ENCODE measurements around the gene FNDC3B. TPM values are rescaled to one million over a fixed set of nuclear protein-coding genes. Genes with fewer than 3 reads are reported as not detected.

FNDC3B gene
- total RNA-seq, 2 donors from 2014 or later: 17.6 to 17.9 TPM

DNA sequence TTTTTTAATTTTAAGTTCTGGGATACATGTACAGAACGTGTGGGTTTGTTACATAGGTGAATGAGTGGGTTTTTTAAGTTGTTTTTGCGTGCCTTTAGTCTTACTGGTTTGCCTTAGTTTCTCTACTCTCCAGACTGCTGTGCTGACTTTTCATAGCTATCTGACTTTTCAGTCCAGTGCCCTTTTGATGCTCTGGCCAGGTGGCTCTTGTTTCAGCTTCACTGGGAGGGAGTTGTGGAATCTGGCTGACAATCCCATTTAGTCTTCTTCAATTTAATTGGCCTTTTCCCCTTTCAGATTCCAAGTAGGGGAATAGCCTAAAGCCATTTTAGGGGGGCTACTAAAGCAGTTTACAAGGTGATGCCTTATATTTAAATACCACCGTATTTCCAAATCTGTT is 30.1 kb downstream of the FNDC3B start:
- Mint-ChIP-seq H3K27me3 (no peaks in the 10 kb centered on the region), H3K4me1 (peaks cover 9% of the 10 kb centered on the region), H3K27ac (no peak overlapping the region), H3K36me3 (ENCODE audit: low read depth) (no peaks in the 10 kb centered on the region), H3K4me3 (no peak overlapping the region), H3K9me3 (no peaks in the 10 kb centered on the region)
- no peak for ATAC-seq (replicated peaks)

DNA sequence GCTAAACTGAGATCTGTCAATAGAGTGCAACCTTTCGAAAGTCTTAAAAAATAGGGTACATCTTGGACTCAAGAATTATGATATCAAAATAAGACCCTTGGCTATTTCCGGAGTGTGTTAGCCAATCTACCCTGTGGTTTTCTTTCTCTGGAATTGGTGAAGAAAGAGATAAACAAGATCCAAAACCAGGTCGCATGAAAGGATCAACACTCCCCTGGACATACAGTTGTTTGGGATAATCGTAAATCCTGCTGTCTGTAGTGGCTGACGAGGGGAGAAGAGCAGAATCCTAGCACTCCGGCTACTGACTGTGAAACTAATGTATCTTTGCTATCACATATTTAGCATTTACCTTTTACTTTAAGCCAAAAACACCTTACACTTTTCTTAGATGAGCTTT is 30.9 kb downstream of the FNDC3B start:
- Mint-ChIP-seq H3K36me3 (ENCODE audit: low read depth) (no peaks in the 10 kb centered on the region), H3K27me3 (no peaks in the 10 kb centered on the region), H3K4me3 (no peak overlapping the region), H3K9me3 (no peaks in the 10 kb centered on the region), H3K27ac (no peak overlapping the region), H3K4me1 (peaks cover 9% of the 10 kb centered on the region)
- ATAC-seq (replicated peaks): no peak

DNA sequence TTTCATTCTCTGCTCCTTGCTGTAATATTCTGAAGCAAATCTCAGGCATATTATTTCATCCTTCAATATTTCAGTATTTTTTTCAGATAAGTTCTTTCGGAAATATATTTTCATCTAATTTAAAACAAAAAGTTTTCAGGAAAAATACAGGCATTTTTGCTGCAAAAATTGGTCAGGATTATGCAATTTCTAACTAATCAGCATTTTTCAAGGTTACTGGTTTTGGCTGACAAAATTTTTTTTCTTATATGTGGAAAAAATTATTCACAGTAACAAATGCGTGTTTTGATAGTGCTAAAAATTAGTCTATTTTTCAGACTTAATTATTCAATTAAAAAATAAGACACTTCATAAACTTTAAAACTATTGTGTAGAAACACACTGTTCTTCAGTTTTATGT is 31.4 kb downstream of the FNDC3B start:
- ATAC-seq (replicated peaks): no peak
- no peaks in the 10 kb centered on the region for H3K9me3 Mint-ChIP-seq
- no peaks in the 10 kb centered on the region for H3K36me3 Mint-ChIP-seq (ENCODE audit: low read depth)
- H3K4me1 Mint-ChIP-seq: peaks cover 9% of the 10 kb centered on the region
- H3K27me3 Mint-ChIP-seq: no peaks in the 10 kb centered on the region
- H3K4me3 Mint-ChIP-seq: no peak overlapping the region
- no peak overlapping the region for H3K27ac Mint-ChIP-seq

DNA sequence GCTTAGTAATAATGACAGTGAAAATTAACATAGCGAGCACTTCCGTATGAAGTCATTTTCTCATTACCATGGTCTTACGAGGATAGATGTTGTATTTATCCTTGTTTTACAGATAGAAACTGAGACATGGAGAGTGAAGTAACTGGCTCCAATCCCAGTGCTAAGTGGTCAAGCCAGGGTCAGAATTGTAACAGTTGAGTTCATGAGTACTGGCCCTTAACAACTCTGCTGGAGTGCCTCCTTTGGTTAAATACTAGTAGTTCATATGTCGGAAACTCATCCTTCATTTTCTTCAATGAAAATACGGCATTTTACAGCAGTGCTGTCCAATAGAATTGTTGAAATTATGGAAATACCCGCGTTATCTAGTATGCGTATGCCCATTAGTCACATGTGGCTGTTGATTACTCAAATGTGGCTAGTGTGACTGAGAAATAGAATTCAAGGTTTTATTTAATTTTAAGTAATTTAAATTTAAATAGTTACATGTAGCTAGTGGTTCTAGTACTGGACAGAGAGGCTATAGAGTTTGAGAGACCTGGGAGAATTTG is 32.5 kb downstream of the FNDC3B start:
- no peaks in the 10 kb centered on the region for H3K36me3 Mint-ChIP-seq (ENCODE audit: low read depth)
- no peaks in the 10 kb centered on the region for H3K9me3 Mint-ChIP-seq
- H3K27me3 Mint-ChIP-seq: no peaks in the 10 kb centered on the region
- H3K4me3 Mint-ChIP-seq: no peak overlapping the region
- peaks cover 5% of the 10 kb centered on the region for H3K4me1 Mint-ChIP-seq
- no peak for ATAC-seq (replicated peaks)
- H3K27ac Mint-ChIP-seq: no peak overlapping the region

DNA sequence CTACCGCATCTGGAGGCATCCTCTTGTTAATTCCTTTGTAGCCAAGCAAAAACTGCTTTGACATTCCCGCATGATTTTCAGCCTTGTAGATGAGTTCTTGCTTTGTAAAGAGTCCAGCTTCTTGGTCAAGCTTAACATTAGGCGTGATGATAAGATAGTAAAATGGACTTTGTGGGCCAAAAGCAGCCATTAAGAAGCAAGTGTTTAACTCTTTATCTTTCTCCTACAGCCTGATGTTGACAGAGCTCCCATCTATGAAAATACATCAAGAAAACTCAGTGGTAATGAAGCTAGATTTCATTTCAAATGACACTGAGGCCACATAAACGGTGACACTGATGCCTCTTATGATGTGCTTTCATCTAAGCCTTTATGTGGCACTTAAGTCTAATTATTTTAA is 33.2 kb downstream of the FNDC3B start:
- H3K4me1 Mint-ChIP-seq: peaks cover 5% of the 10 kb centered on the region
- H3K27ac Mint-ChIP-seq: no peak overlapping the region
- no peaks in the 10 kb centered on the region for H3K36me3 Mint-ChIP-seq (ENCODE audit: low read depth)
- no peaks in the 10 kb centered on the region for H3K27me3 Mint-ChIP-seq
- no peaks in the 10 kb centered on the region for H3K9me3 Mint-ChIP-seq
- H3K4me3 Mint-ChIP-seq: no peak overlapping the region
- ATAC-seq (replicated peaks): no peak

DNA sequence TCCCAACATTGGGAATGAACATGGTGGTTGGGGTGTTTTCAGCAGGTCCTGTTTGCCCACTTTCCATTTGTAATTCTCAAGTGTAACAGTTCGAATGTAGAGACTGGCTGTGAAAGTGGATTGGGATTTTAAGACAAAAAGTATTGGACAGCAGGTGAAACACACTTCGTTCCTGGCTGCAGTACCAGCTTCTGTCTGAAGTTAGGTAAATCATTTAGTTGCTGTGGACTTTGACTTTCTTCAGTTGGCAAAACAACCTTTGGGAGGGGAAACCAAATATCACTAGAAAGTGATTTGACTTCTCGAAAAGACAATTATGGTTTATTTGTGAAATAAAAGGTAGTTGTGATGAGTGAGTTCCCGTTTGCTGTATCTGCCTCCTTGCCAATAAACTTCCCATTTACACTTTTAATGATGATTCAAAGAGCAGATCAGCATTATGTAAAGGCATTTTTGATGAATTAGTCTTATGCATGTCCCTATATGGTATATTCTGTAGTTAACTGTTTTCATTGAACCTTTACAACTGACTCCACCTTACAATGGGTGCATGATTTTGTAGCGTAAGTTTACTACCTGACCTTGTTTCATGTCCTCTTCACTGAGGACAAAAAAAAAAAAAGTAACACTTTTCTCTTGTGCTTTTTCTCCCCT is 34.0 kb downstream of the FNDC3B start:
- ATAC-seq (replicated peaks): no peak
- H3K9me3 Mint-ChIP-seq: no peaks in the 10 kb centered on the region
- no peak overlapping the region for H3K27ac Mint-ChIP-seq
- H3K27me3 Mint-ChIP-seq: no peaks in the 10 kb centered on the region
- no peaks in the 10 kb centered on the region for H3K36me3 Mint-ChIP-seq (ENCODE audit: low read depth)
- no peak overlapping the region for H3K4me3 Mint-ChIP-seq
- peaks cover 3% of the 10 kb centered on the region for H3K4me1 Mint-ChIP-seq

DNA sequence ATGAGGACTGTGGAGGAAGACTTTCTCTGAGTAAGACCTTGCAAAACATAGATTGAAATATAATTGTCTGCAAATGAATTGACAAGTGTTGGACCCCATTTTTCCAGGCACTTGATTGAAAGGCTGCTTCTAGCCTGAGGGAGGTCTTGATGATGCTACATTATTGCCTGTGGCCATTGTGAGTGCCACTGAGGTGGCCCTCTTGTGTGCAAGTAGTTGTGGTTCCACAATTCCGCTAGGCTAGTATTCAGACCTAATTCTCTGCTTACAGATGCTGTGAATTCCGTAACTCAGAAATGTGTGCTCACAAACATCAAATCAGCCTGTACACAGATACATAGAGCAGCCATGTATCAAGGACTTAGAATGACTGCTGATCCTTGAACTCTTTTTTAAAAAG is 34.7 kb downstream of the FNDC3B start:
- H3K4me1 Mint-ChIP-seq: peaks cover 4% of the 10 kb centered on the region
- H3K9me3 Mint-ChIP-seq: no peaks in the 10 kb centered on the region
- no peaks in the 10 kb centered on the region for H3K36me3 Mint-ChIP-seq (ENCODE audit: low read depth)
- no peaks in the 10 kb centered on the region for H3K27me3 Mint-ChIP-seq
- H3K27ac Mint-ChIP-seq: no peak overlapping the region
- no peak overlapping the region for H3K4me3 Mint-ChIP-seq
- no peak for ATAC-seq (replicated peaks)

DNA sequence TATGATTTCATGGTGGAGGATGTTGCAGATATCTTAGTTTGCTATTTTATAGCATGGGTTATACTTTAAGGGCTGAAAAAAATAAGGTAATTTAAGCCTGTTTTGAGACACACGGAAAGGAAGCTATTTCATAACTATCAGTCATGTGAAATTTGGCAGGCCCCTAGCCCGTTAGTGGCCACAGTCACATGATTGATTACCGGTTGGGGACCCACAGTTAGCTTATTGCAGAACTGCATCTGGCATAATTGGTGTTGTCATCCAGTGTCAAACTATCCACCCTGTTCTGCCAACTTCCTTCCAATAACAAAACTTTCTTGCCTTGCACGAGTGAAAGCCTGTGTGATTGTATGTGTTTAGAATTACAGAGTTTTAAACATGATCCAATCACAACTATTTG is 35.2 kb downstream of the FNDC3B start:
- Mint-ChIP-seq H3K9me3 (no peaks in the 10 kb centered on the region), H3K27me3 (no peaks in the 10 kb centered on the region), H3K27ac (no peak overlapping the region), H3K4me3 (no peak overlapping the region), H3K36me3 (ENCODE audit: low read depth) (no peaks in the 10 kb centered on the region), H3K4me1 (peaks cover 4% of the 10 kb centered on the region)
- no peak for ATAC-seq (replicated peaks)

DNA sequence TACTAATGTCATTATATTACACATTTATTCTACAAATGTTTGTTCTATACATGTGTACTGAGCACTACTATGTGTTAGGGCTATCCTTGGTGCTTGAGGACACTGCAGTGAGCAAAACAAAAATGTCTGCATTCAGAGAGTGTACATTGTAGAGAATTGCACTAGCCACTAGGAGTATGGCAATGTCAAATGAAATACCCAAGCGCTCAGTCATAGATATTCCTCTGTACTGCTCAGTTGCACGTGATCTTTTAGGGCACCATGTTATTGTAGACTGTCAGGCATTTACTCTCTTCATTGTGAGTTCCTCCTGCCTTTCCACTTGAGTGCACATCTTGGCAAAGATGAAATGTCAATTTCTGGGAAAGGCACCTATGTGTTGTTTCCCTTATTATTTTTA is 36.8 kb downstream of the FNDC3B start:
- Mint-ChIP-seq H3K27ac (no peak overlapping the region), H3K36me3 (ENCODE audit: low read depth) (no peaks in the 10 kb centered on the region), H3K9me3 (no peaks in the 10 kb centered on the region), H3K27me3 (no peaks in the 10 kb centered on the region), H3K4me3 (no peak overlapping the region), H3K4me1 (peaks cover 4% of the 10 kb centered on the region)
- ATAC-seq (replicated peaks): no peak

DNA sequence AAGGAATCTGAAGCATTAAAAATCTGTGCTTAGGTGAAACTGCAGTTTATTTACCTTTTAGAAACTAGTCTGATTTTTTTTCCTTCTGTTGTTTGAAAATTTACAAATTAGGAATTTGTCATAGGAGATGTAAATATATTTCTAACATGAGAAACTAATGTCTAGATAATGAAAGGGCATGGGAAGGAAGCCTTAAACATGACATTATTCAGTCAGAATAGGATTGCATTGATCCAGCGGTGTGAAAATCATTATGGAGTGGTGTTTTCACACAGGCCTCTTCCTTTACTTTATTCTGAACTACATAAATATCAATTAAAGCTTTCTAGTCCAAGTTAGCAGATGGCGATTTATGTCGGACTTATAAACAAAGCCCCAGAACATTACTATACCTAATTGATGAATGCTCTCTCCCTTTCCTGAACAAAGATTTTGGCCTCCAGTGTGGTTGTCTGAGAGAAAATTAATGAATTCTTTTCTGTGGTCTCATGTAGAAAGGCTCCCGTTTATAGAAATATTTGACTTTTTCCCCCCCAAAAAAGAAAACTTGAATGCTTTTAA is 37.9 kb downstream of the FNDC3B start:
- no peaks in the 10 kb centered on the region for H3K9me3 Mint-ChIP-seq
- H3K4me3 Mint-ChIP-seq: no peak overlapping the region
- no peaks in the 10 kb centered on the region for H3K36me3 Mint-ChIP-seq (ENCODE audit: low read depth)
- no peaks in the 10 kb centered on the region for H3K27me3 Mint-ChIP-seq
- no peak overlapping the region for H3K27ac Mint-ChIP-seq
- ATAC-seq (replicated peaks): no peak
- peaks cover 4% of the 10 kb centered on the region for H3K4me1 Mint-ChIP-seq

DNA sequence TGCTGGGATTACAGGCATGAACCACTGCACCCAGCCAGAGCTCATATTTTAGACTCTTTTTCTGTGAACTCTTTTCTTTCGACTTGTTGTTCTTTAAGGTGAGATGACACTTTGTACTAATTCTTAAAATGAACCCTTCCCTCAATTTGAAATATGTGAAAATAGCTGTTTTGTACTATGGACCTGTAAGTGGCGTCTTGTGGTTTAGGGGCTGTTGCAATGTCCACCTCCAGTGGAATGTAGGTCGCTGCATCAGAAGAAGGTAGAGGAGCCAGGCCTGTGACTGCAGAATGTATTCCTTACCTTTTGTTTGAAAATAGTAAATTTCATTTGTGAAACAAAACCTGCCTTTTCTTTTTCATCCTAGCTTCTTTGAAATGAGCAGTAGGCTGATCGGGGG is 38.9 kb downstream of the FNDC3B start:
- H3K4me1 Mint-ChIP-seq: peaks cover 4% of the 10 kb centered on the region
- H3K36me3 Mint-ChIP-seq (ENCODE audit: low read depth): no peaks in the 10 kb centered on the region
- H3K27me3 Mint-ChIP-seq: no peaks in the 10 kb centered on the region
- no peak overlapping the region for H3K27ac Mint-ChIP-seq
- no peak for ATAC-seq (replicated peaks)
- H3K4me3 Mint-ChIP-seq: no peak overlapping the region
- H3K9me3 Mint-ChIP-seq: no peaks in the 10 kb centered on the region

DNA sequence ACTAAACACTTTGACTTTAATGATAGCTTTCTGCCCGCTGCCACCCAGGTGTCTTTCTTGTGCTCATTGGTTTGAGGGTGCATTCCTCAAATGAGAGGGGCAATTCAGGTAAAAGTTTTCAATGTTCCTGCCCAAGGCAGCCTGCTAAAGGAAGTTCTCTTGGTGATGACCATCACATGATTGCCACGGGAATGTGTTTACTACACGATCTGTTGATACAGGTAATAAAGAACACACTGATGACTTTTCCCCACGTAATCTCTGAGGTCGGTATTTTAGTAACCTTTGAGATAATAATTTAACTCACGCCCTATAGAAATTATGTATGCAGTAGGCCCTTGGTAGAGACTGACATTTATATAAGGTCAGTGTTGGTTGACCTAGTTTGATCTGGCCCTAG is 39.3 kb downstream of the FNDC3B start:
- H3K27ac Mint-ChIP-seq: no peak overlapping the region
- peaks cover 4% of the 10 kb centered on the region for H3K4me1 Mint-ChIP-seq
- no peaks in the 10 kb centered on the region for H3K27me3 Mint-ChIP-seq
- no peaks in the 10 kb centered on the region for H3K9me3 Mint-ChIP-seq
- H3K4me3 Mint-ChIP-seq: no peak overlapping the region
- ATAC-seq (replicated peaks): no peak
- H3K36me3 Mint-ChIP-seq (ENCODE audit: low read depth): no peaks in the 10 kb centered on the region

DNA sequence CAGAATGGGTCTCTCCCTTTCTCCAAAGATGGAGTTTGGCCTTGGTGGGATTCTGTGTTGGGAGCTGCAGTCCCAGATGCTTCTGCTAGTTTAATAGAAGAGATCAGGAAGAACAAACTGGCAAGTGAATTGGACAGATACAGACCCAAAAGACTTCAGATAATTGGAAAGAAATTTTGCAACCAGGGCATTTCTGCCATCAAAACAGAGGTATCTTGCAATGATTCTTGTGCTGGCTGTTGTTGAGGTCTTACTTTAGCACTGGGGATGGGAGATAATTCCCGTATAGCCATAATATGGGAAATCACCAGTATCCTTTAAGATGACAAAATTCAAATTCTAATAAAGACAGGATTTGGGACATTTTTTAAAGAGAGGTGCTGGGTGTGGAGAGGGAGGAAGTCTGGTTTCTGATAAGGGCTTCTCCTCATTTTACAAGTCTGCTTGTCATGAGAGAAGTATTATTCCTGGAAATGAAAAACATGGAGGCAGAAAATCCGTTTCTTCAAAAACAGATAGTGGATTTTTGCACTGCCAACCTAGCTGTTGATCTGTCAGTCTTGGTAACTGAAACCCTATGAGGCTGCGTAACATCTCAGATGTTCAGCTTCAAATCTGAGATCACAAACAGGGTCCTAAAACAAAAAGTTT is 40.1 kb downstream of the FNDC3B start:
- no peak overlapping the region for H3K27ac Mint-ChIP-seq
- H3K4me1 Mint-ChIP-seq: peaks cover 5% of the 10 kb centered on the region
- no peak for ATAC-seq (replicated peaks)
- H3K27me3 Mint-ChIP-seq: no peaks in the 10 kb centered on the region
- no peaks in the 10 kb centered on the region for H3K36me3 Mint-ChIP-seq (ENCODE audit: low read depth)
- H3K4me3 Mint-ChIP-seq: no peak overlapping the region
- H3K9me3 Mint-ChIP-seq: no peaks in the 10 kb centered on the region

DNA sequence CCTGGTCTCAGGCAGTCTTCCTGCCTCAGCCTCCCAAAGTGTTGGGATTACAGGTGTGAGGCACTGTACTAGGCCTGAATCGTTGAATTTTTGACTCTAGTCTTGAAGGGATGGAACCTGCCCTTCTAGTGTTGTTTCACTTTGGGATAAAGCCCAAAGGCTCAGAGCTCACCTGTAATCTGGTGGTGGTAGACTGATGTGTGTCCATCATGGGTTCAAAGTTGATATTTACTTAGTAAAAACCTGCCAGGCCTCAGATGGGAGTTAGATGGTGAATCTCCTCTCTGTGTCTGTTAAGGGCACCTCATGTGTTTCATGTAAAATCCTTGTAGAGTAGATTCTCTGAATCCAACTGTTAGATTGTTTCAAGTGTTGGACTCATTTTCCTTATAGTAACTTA is 41.1 kb downstream of the FNDC3B start:
- Mint-ChIP-seq H3K27me3 (no peaks in the 10 kb centered on the region), H3K36me3 (ENCODE audit: low read depth) (no peaks in the 10 kb centered on the region), H3K4me3 (no peak overlapping the region), H3K9me3 (no peaks in the 10 kb centered on the region), H3K27ac (no peak overlapping the region), H3K4me1 (peaks cover 16% of the 10 kb centered on the region)
- no peak for ATAC-seq (replicated peaks)

DNA sequence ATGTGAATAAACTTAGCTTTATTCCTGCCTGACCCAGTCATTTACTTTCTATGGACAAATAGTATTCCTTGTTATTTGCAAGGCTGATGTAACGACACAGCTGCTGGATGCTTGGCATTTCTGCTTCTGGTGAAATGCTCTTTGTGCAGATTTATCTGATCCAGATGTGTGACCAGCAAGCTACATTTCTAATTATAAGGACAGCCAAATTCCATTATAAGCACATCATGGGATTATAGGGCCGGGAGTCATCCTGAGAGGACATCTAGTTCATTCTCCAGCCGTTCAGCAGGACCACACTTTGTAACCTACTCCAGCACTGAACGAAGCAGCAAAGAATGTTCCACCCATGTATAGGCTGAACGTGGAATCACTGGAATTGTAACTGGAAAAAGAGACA is 42.9 kb downstream of the FNDC3B start:
- ATAC-seq (replicated peaks): no peak
- peaks cover 22% of the 10 kb centered on the region for H3K4me1 Mint-ChIP-seq
- no peaks in the 10 kb centered on the region for H3K36me3 Mint-ChIP-seq (ENCODE audit: low read depth)
- H3K9me3 Mint-ChIP-seq: no peaks in the 10 kb centered on the region
- H3K27ac Mint-ChIP-seq: no peak overlapping the region
- H3K27me3 Mint-ChIP-seq: no peaks in the 10 kb centered on the region
- no peak overlapping the region for H3K4me3 Mint-ChIP-seq
